CD14-positive monocyte (primary cell): Measurements from ENCODE around the gene TMEM239. TPM values are rescaled to one million over a fixed set of nuclear protein-coding genes. Genes with fewer than 3 reads are reported as not detected.
A peak's percentile ranks its signal among the peaks of the same experiment; 100 is the strongest.

ENCODE experiments used
- DNase-seq, 3 donors: peaks; one replicate each; pipeline ENCODE4 v3.0.0-alpha.2; 2011 to 2022
- H2AFZ ChIP-seq: 2 replicates; pipeline ENCODE4 v1.6.0; 2012; ENCODE audit warnings: mild to moderate bottlenecking, low read depth, low read length, inconsistent platforms; ENCODE audit not compliant: insufficient read depth, poor library complexity, severe bottlenecking
- H3K27ac ChIP-seq, 2 donors: 1 replicate in 1 of 2; 2 replicates in 1 of 2; pipeline ENCODE4 v1.5.1; 2012 to 2013; ENCODE audit warnings: low read length in 2 of 2, control low read depth in 1 of 2, inconsistent platforms in 1 of 2, low read depth in 1 of 2, mild to moderate bottlenecking in 1 of 2
- H3K27me3 ChIP-seq, 2 donors: one replicate each; pipeline versions ENCODE4 v1.6.0 to v1.6.1; 2011 to 2013; ENCODE audit warnings: low read length in 2 of 2; ENCODE audit not compliant: control insufficient read depth in 2 of 2, insufficient read depth in 2 of 2
- H3K36me3 ChIP-seq, 2 donors: replicated peaks in 1 of 2; 1 replicate in 1 of 2; 2 replicates in 1 of 2; pipeline versions ENCODE4 v1.5.1 to v1.6.1; 2012 to 2013; ENCODE audit warnings: low read length in 2 of 2, control low read depth in 1 of 2, inconsistent platforms in 1 of 2, mild to moderate bottlenecking in 1 of 2; ENCODE audit not compliant: insufficient read depth in 2 of 2, control insufficient read depth in 1 of 2
- H3K4me1 ChIP-seq, 2 donors: 1 replicate in 1 of 2; 2 replicates in 1 of 2; pipeline versions ENCODE4 v1.5.1 to v1.6.1; 2012 to 2013; ENCODE audit warnings: low read length in 2 of 2, control low read depth in 1 of 2, inconsistent platforms in 1 of 2, mild to moderate bottlenecking in 1 of 2, moderate library complexity in 1 of 2; ENCODE audit not compliant: insufficient read depth in 2 of 2, control insufficient read depth in 1 of 2
- H3K4me2 ChIP-seq: replicated peaks from 2 replicates; pipeline ENCODE3; 2012; ENCODE audit warnings: low read length, moderate library complexity, mild to moderate bottlenecking; ENCODE audit not compliant: poor library complexity, severe bottlenecking; ENCODE audit errors: extremely low read depth
- H3K4me3 ChIP-seq, 3 experiments: fragments of 200-600 bp in 1 of 3; sonication (generic) in 1 of 3; replicated peaks in 1 of 3; 1 replicate in 2 of 3; 2 replicates in 1 of 3; pipeline ENCODE4 v1.5.1; 2011 to 2013; ENCODE audit warnings: low read length in 3 of 3, mild to moderate bottlenecking in 3 of 3, control low read depth in 2 of 3, low read depth in 2 of 3, inconsistent platforms in 1 of 3, moderate library complexity in 1 of 3
- H3K79me2 ChIP-seq: 2 replicates; pipeline ENCODE4 v1.6.0; 2012; ENCODE audit warnings: mild to moderate bottlenecking, control low read depth, inconsistent platforms, low read length, moderate library complexity; ENCODE audit not compliant: insufficient read depth
- H3K9ac ChIP-seq: 2 replicates; pipeline ENCODE4 v1.6.0; 2017; ENCODE audit warnings: low read length, mild to moderate bottlenecking; ENCODE audit not compliant: insufficient read depth, poor library complexity, severe bottlenecking
- H3K9me3 ChIP-seq, 2 donors: replicated peaks in 1 of 2; 1 replicate in 1 of 2; 2 replicates in 1 of 2; pipeline versions ENCODE4 v1.5.1 to v1.6.1; 2012 to 2013; ENCODE audit warnings: low read length in 2 of 2, control low read depth in 1 of 2; ENCODE audit not compliant: control insufficient read depth in 1 of 2, insufficient read depth in 1 of 2
- H4K20me1 ChIP-seq: 2 replicates; pipeline ENCODE4 v1.6.0; 2012; ENCODE audit warnings: mild to moderate bottlenecking, low read length, control low read depth, moderate library complexity; ENCODE audit not compliant: insufficient read depth
- H3K27ac Mint-ChIP-seq, 7 donors: one replicate each; pipeline ENCODE4 v1.8.0; 2020; ENCODE audit warnings: mild to moderate bottlenecking in 7 of 7, mixed read lengths in 7 of 7, moderate library complexity in 6 of 7, inconsistent platforms in 2 of 7
- H3K27me3 Mint-ChIP-seq, 3 donors: one replicate each; pipeline ENCODE4 v1.8.0; 2021 to 2022; ENCODE audit warnings: low read depth in 3 of 3, mild to moderate bottlenecking in 3 of 3, mixed read lengths in 3 of 3, moderate library complexity in 3 of 3, inconsistent platforms in 1 of 3
- H3K36me3 Mint-ChIP-seq, 2 donors: one replicate each; pipeline ENCODE4 v1.8.0; 2020; ENCODE audit warnings: mixed read lengths in 2 of 2, inconsistent platforms in 1 of 2, mild to moderate bottlenecking in 1 of 2
- H3K4me1 Mint-ChIP-seq: one replicate; pipeline ENCODE4 v1.8.0; 2020; ENCODE audit warnings: mild to moderate bottlenecking, mixed read lengths
- H3K4me3 Mint-ChIP-seq, 2 donors: one replicate each; pipeline ENCODE4 v1.8.0; 2020; ENCODE audit warnings: mild to moderate bottlenecking in 2 of 2, mixed read lengths in 2 of 2, moderate library complexity in 1 of 2
- H3K9me3 Mint-ChIP-seq, 7 donors: one replicate each; pipeline ENCODE4 v1.8.0; 2020 to 2022; ENCODE audit warnings: mixed read lengths in 7 of 7, mild to moderate bottlenecking in 6 of 7, moderate library complexity in 6 of 7, inconsistent platforms in 2 of 7
- CTCF ChIP-seq: fragments of 200-600 bp; IDR thresholded peaks from one replicate; pipeline ENCODE4 v1.8.0; 2022; ENCODE audit warnings: antibody characterized with exemption, mild to moderate bottlenecking
- whole genome bisulfite sequencing: methylation state at CpG from one replicate; pipeline ENCODE4 v1.1.5; 2013; ENCODE audit warnings: missing lambda C conversion rate; ENCODE audit not compliant: insufficient coverage; 5-methylcytosine and 5-hydroxymethylcytosine counted together
- intact Hi-C, 2 donors: fragments of 100-400 bp; cut with micrococcal nuclease; formaldehyde crosslinking; loops; one replicate each; pipeline versions ENCODE4 v1.15.0 to v1.15.1; 2023
- polyA plus RNA-seq, 3 donors: library from polyadenylated mRNA; depleted of rRNA in 1 of 3; unstranded in 2 of 3; stranded (reverse) in 1 of 3; fragments of 300-500 nt in 2 of 3; fragments of >200 nt in 1 of 3; fragmentation: Illumina TruSeq in 2 of 3; gene quantifications; 1 replicate in 2 of 3; 2 replicates in 1 of 3; pipeline ENCODE4 v1.2.3, GENCODE V29; 2012 to 2021

The TMEM239 gene
- polyA plus RNA-seq, 3 donors: not detected

- H3K79me2 ChIP-seq: no peaks in the 10 kb centered on the region
- H3K36me3 ChIP-seq: no peaks in the 10 kb centered on the region
- H3K4me3 ChIP-seq: no peak overlapping the region
- peaks cover 0 to 6% (median 2%) of the 10 kb centered on the region in 7 donors for H3K9me3 Mint-ChIP-seq
- DNase-seq: no peak
- H3K27ac Mint-ChIP-seq: no peak overlapping the region
- WGBS: 88% methylated on average over 1 of the region's 3 CpGs
- no peaks in the 10 kb centered on the region for H3K27me3 ChIP-seq
- intact Hi-C loops: no loop called here
- H3K9ac ChIP-seq: no peak overlapping the region
- H2AFZ ChIP-seq: no peak overlapping the region
- peaks cover 23% of the 10 kb centered on the region for H3K4me1 Mint-ChIP-seq
- H3K36me3 Mint-ChIP-seq: no peaks in the 10 kb centered on the region
- no peak overlapping the region for H3K4me2 ChIP-seq
- TF ChIP-seq CTCF: no peak
- no peaks in the 10 kb centered on the region for H3K4me1 ChIP-seq
- no peak overlapping the region for H3K27ac ChIP-seq
- no peaks in the 10 kb centered on the region for H4K20me1 ChIP-seq
- H3K4me3 Mint-ChIP-seq: no peak overlapping the region
- H3K27me3 Mint-ChIP-seq: peaks cover 6 to 10% (median 7%) of the 10 kb centered on the region in 3 donors
- no peaks in the 10 kb centered on the region for H3K9me3 ChIP-seq
Observed at GRCh38 chr20:2775139-2775538, 41.0 kb upstream of the TMEM239 start.

GRCh38 chr20:2778602-2779321 lies 37.4 kb upstream of the TMEM239 start:
- Histone ChIP-seq H4K20me1 (no peaks in the 10 kb centered on the region), H3K4me1 (no peaks in the 10 kb centered on the region), H3K9me3 (no peaks in the 10 kb centered on the region), H3K27me3 (peaks cover 0 to 4% of the 10 kb centered on the region in 2 donors), H2AFZ (no peak overlapping the region), H3K9ac (no peak overlapping the region), H3K36me3 (no peaks in the 10 kb centered on the region), H3K4me2 (no peak overlapping the region), H3K27ac (no peak overlapping the region), H3K4me3 (no peak overlapping the region), H3K79me2 (no peaks in the 10 kb centered on the region)
- H3K9me3 Mint-ChIP-seq: peaks cover 0 to 6% (median 2%) of the 10 kb centered on the region in 7 donors
- peaks cover 8% of the 10 kb centered on the region for H3K4me1 Mint-ChIP-seq
- H3K27ac Mint-ChIP-seq: peak overlapping the region in 1 of 7 donors; percentile 57
- intact Hi-C loops: no loop called here
- 100% methylated on average over 1 of the region's 10 CpGs for WGBS
- no peak overlapping the region for H3K4me3 Mint-ChIP-seq
- no peaks in the 10 kb centered on the region for H3K36me3 Mint-ChIP-seq
- peaks cover 8 to 15% (median 12%) of the 10 kb centered on the region in 3 donors for H3K27me3 Mint-ChIP-seq
- TF ChIP-seq CTCF: no peak
- no peak for DNase-seq
